ENCODE data around the gene RRM2.

- TF ChIP-seq EZH2 (IDR thresholded peaks at IDR 0.05; ENCODE audit: low read length, missing control alignments) (no peak), CTCF (conservative IDR thresholded peaks at IDR 0.05 in 1 of 2, IDR thresholded peaks at IDR 0.05 in 1 of 2; ENCODE audit: low read depth in 1 of 2, low read length in 2 of 2) (no peak)
Observed at GRCh38 chr2:10120158-10120876, 2.2 kb upstream of the RRM2 start.
